ENCODE measurements around the gene AGXT2.
"Not testable (repeated sequence)": the region's sequence is repeated elsewhere in the genome, so short reads cannot be mapped to it uniquely, and the experiment has no call there.

AGXT2 gene

DNA sequence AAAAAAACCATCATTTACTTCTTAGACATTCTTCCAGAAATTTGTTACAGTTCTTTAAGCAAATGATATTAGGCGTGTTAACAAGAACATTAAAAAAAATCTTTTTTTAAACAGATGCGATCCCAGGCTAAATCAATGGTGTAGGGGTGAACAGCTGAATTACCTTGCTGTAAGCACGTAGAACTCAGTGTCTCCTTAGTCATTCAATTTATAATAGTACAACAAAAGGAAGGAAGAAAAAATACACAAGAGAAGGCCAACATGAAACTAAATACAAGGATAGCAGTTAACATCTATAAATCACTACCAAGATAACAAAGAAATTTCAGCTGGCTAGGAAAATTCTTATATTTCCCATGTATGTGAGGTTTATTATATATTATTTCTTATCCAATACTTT lies 35.4 kb downstream of the AGXT2 start:
- no peak for DNase-seq (ENCODE audit: low spot score)

- no peak for DNase-seq (ENCODE audit: low spot score)
Observed at GRCh38 chr5:35010676-35011075, 37.1 kb downstream of the AGXT2 start.

DNA sequence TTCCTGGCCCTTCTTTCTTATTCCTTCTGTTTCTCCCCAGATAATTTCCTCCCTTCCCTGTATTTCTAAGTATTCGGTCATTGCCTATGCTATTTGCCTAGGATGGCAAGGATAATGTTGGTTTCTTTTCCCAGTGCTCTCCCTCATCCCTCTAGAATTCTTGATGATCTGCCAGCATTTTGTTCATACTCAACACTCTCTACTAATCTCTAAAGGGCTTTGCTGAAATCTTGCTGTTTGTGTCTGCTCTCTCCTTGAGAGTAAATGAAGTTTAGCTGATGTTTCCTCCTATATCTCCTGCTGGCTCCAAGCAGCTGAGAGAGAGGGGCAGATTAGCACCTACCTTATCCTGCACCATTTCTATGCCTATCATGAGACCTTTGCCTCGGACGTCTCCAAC lies 38.1 kb downstream of the AGXT2 start:
- DNase-seq (ENCODE audit: low spot score) = no peak

- no peak for DNase-seq (ENCODE audit: low spot score)
Observed at GRCh38 chr5:35009019-35009418, 38.7 kb downstream of the AGXT2 start.

DNA sequence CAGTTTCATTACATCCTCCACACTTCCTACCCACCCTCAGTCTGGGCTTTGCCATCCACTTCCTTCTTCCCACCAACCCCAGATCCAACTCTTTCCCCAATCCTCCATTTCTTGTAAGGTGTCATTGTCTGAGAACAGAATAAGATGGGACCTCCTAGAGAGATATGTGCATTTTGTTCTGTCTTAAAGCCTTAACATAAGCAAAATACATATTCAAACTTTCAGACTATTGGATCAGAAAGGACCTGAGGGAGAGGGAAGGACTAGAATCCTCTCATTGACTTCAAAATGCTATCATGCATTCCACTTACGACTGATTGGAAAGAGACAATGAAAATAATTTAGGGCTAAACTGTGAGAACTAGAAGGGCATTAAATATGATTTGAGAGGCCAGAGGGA lies 43.0 kb downstream of the AGXT2 start:
- no peak for DNase-seq (ENCODE audit: low spot score)

- DNase-seq (ENCODE audit: low spot score) = no peak
Observed at GRCh38 chr5:35004200-35004599, 43.5 kb downstream of the AGXT2 start.

- DNase-seq (ENCODE audit: low spot score) = peak; percentile 52
Observed at GRCh38 chr5:35003018-35003957, 44.5 kb downstream of the AGXT2 start.

DNA sequence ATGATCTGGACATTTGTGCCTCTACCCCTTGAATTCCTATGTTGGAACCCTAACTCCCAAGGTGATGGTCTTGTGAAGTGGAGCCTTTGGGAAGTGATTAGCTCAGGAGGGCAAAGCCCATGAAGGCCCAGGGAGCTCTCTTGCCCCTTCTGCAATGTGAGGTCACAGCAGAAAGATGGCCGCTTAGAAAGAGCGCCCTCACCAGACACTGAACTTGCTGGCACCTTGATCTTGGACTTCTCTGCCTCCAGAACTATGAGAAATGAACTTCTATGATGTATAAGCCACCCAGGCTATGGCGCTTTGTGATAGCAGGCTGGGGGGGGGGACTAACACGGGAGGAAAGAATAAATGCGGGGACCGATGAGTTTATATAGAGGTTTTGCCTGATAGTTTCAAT lies 45.3 kb downstream of the AGXT2 start:
- DNase-seq (ENCODE audit: low spot score) = no peak

- no peak for DNase-seq (ENCODE audit: low spot score)
Observed at GRCh38 chr5:35001842-35002241, 45.9 kb downstream of the AGXT2 start.

DNA sequence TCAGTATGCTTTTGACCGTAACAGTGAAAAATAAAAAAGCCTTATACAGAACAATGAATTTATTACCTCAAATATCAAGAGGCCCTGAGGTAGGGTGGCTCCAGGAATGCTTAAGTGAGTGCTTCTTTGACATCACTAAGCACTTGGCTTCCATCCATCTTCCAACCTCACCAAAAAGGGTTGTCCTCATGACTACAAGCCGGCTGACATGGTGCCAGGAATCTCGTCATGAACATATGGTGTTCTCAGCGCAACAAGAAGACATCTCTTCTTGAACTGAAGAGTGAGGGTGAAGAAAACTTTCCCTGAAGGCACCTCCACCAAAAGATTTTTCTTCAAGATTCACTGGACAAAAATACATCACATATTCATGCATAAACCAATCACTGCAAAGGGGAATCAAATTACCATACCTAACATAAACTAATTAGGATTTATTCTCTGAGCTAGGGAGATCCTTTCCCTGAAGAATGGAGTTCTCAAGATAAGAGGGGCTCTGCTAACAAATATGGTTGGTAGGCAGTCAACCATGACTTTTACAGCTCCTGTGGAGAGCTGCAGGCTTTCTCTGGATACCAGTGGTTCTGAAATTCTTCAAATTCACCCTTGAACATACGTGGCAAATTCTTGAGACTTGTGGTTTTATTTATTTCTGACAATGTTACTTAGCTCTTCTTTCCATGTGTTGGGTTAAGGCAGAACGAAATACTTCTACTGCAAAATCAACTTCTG lies 49.5 kb downstream of the AGXT2 start:
- no peak for DNase-seq (ENCODE audit: low spot score)

GRCh38 chr5:34996261-34996660 lies 51.5 kb downstream of the AGXT2 start:
- DNase-seq (ENCODE audit: low spot score) = no peak

GRCh38 chr5:34993951-34994350 lies 53.8 kb downstream of the AGXT2 start:
- DNase-seq (ENCODE audit: low spot score) = no peak

DNA sequence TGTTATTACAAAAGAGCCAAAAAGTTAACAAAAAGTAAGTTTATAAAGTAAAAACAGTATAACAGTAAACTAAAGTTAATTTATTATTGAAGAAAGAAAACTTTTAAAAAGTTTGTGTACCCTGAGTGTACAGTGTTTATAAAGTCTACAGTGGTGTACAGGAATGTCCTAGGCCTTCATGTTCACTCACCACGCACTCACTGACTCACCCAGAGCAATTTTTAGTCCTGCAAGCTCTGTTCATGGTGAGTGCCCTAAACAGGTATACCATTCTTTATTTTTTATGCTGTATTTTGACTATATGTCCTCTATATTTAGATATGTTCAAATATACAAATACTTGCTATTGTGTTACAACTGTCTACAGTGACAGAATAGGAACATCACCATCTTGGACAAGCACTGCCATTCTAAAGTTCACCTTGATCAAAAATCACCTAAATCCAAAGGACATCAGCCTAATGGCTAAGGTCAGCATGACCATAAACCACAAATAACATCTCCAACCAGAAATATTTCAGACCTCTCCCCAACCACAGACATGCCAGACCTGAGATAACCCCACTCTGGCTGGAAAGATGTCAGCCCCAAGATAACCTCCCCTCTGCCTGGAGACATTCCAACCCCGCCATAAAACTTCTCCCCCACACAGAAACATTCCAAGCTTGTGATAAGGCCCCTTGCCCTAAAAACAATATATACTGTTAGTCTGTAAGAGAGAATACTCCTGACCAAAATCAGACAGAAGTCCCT lies 56.1 kb downstream of the AGXT2 start:
- DNase-seq (ENCODE audit: low spot score) = no peak

- no peak for DNase-seq (ENCODE audit: low spot score)
Observed at GRCh38 chr5:34986965-34987364, 60.8 kb downstream of the AGXT2 start.

- no peak for DNase-seq (ENCODE audit: low spot score)
Observed at GRCh38 chr5:34982823-34983222, 64.9 kb downstream of the AGXT2 start.

GRCh38 chr5:34978681-34979080 lies 69.1 kb downstream of the AGXT2 start:
- DNase-seq (ENCODE audit: low spot score) = no peak

GRCh38 chr5:34977934-34978613 lies 69.7 kb downstream of the AGXT2 start:
- DNase-seq (ENCODE audit: low spot score) = no peak

DNA sequence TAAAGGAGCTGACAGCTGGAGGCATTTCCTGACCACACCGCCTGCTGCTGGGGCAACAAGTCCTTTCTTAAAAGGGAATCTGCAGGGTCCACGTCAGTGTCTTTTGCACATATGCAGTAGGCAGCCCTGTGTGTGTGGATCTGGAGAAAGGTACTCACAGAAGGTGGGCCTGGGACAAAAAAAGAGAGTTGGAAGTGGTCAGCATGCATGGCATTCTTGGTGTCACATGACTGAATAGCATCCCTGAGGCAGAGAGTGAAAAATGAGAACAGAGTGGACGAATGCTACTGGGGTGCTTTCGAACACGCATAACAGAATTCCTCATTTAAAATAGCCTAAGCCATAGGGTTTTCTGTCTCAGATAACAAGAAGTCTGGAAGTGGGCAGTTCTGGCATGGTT lies 71.4 kb downstream of the AGXT2 start:
- no peak for DNase-seq (ENCODE audit: low spot score)

DNA sequence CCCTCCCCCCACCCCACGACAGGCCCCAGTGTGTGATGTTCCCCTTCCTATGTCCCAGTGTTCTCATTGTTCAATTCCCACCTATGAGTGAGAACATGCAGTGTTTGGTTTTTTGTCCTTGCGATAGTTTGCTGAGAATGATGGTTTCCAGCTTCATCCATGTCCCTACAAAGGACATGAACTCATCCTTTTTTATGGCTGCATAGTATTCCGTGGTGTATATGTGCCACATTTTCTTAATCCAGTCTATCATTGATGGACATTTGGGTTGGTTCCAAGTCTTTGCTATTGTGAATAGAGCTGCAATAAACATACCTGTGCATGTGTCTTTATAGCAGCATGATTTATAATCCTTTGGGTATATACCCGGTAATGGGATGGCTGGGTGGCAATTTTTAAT lies 76.1 kb downstream of the AGXT2 start:
- not testable (repeated sequence) for DNase-seq (ENCODE audit: low spot score)

GRCh38 chr5:34970552-34970951 lies 77.2 kb downstream of the AGXT2 start:
- no peak for DNase-seq (ENCODE audit: low spot score)

- no peak for DNase-seq (ENCODE audit: low spot score)
Observed at GRCh38 chr5:34968258-34968657, 79.5 kb downstream of the AGXT2 start.

GRCh38 chr5:34967540-34967939 lies 80.2 kb downstream of the AGXT2 start:
- DNase-seq (ENCODE audit: low spot score) = no peak
